Heart left ventricle (tissue), 13 donors: Measurements from ENCODE around the gene REXO5.

Experiments used
- CTCF ChIP-seq, 12 donors: fragments of 200-600 bp; sonication (generic) in 4 of 12; IDR thresholded peaks; one replicate each; pipeline versions ENCODE4 v1.5.0 to v1.8.0; 2018 to 2022; ENCODE audit warnings: antibody characterized with exemption in 12 of 12, mild to moderate bottlenecking in 5 of 12
- POLR2A ChIP-seq, 2 donors: fragments of 450-650 bp; IDR thresholded peaks; one replicate each; pipeline ENCODE4 v1.6.1; 2017; ENCODE audit warnings: antibody characterized with exemption in 2 of 2, mild to moderate bottlenecking in 2 of 2, moderate library complexity in 2 of 2
- donor health status: ischemic (EF 13 %, LVEDD 7.1; RV severe dilation, severe dysfunction).
- donor health status: DM: no; HTN: yes; CAD: no.
- donor health status: DM: no; HTN: no; CAD: no.
- donor health status: ischemic (EF 25% LVEDD 6.9; RV normal size, moderate dysfunction).
- donor health status: ischemic (EF 25% LVEDD 5.7; RV mildly dilated, moderate dysfunction).
- donor health status: ischemic (EF 35%, LVEDD 5.7; RV mildly dilated, moderate dysfunction).
- donor health status: nonischemic (EF 11% LVEDD 7.7; RV severe dilation, severe dysfunction).
- donor health status: DM: yes; HTN: yes; CAD: no.
- donor health status: PGD.
- donor health status: ischemic (EF 29% LVEDD 5.4; RV normal size, mild dysfunction).
- donor health status: nonischemic (EF 23%, LVEDD 6.1; RV moderate dilation, normal function).

GRCh38 chr16:20862162-20862960, 56.0 kb downstream of the REXO5 start:
- no peak for TF ChIP-seq CTCF (IDR thresholded peaks at IDR 0.05)
- TF ChIP-seq POLR2A (IDR thresholded peaks at IDR 0.05), result no peak
